Fibroblast of the aortic adventitia (primary cell): ENCODE measurements around the gene P2RX6. TPM values are rescaled to one million over a fixed set of nuclear protein-coding genes. Genes with fewer than 3 reads are reported as not detected.

Source experiments
- DNase-seq: peaks from one replicate; pipeline ENCODE4 v3.0.0-alpha.2; 2010; ENCODE audit warnings: low read depth
- H3K4me3 ChIP-seq: 2 replicates; pipeline ENCODE4 v1.5.1; 2011; ENCODE audit warnings: low read depth, mild to moderate bottlenecking, control low read depth, low read length, moderate library complexity
- total RNA-seq: library from RNA; depleted of rRNA; stranded (reverse); fragments of >200 nt; gene quantifications from 2 replicates; pipeline ENCODE4 v1.2.3, GENCODE V29; 2012; ENCODE audit warnings: low replicate concordance
- TF ChIP-seq, protein P1 (sequence below): IDR thresholded peaks from 2 replicates; pipeline ENCODE4 v1.5.1; 2011; ENCODE audit warnings: mild to moderate bottlenecking, low read length, control low read depth, inconsistent platforms; ENCODE audit not compliant: insufficient read depth

P2RX6 gene
- total RNA-seq, 1 donor, result 0.63 TPM

DNA sequence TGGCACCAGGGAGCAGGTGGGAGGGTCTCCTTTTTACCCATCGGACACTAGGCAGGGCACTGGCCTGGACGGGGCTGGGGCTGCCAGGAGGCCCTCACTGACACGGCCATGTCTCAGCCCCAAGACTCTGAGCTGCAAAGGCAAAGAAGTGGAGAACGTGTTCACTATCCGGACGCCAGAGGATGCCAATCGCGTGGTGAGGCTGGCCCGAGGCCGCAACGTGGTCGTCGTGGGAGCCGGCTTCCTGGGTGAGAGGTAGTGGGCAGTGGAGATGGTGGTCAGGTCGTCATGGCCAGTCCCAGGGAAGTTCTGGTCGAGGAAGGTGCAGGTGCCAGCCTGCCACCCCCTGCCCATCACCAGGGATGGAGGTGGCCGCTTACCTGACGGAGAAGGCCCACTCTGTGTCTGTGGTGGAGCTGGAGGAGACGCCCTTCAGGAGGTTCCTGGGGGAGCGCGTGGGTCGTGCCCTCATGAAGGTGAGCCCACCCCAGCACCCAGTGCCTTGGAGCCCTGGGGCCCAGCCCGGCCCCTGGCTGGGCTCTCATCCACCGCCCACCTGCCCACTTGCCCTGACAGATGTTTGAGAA lies 38.6 kb upstream of the P2RX6 start:
- TF ChIP-seq, protein P1, sequence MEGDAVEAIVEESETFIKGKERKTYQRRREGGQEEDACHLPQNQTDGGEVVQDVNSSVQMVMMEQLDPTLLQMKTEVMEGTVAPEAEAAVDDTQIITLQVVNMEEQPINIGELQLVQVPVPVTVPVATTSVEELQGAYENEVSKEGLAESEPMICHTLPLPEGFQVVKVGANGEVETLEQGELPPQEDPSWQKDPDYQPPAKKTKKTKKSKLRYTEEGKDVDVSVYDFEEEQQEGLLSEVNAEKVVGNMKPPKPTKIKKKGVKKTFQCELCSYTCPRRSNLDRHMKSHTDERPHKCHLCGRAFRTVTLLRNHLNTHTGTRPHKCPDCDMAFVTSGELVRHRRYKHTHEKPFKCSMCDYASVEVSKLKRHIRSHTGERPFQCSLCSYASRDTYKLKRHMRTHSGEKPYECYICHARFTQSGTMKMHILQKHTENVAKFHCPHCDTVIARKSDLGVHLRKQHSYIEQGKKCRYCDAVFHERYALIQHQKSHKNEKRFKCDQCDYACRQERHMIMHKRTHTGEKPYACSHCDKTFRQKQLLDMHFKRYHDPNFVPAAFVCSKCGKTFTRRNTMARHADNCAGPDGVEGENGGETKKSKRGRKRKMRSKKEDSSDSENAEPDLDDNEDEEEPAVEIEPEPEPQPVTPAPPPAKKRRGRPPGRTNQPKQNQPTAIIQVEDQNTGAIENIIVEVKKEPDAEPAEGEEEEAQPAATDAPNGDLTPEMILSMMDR, result no peak
- DNase-seq, result no peak

DNA sequence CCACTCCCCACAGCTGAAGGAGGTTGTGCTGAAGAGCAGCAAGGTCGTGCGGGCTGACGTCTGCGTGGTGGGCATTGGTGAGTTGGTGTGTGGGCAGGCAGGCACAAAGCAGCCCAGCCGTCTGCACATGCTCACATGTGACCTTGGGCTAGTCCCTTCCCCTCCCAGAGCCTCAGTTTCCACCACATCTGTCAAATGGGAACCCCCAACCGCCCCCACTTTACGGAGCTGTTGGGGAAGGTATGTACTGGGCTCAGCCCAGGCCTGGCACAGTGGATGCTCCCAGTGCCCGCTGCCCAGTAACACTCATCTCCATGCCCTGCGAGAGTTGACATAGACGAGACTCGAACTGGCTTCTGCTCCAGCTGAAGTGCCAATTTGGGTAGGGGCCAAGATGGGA lies 37.9 kb upstream of the P2RX6 start:
- no peak for DNase-seq
- no peak overlapping the region for H3K4me3 ChIP-seq
- TF ChIP-seq, protein P1, result no peak

More for the DNA sequence above, 38.6 kb upstream of the P2RX6 start:
- H3K4me3 ChIP-seq, result no peak overlapping the region

DNA sequence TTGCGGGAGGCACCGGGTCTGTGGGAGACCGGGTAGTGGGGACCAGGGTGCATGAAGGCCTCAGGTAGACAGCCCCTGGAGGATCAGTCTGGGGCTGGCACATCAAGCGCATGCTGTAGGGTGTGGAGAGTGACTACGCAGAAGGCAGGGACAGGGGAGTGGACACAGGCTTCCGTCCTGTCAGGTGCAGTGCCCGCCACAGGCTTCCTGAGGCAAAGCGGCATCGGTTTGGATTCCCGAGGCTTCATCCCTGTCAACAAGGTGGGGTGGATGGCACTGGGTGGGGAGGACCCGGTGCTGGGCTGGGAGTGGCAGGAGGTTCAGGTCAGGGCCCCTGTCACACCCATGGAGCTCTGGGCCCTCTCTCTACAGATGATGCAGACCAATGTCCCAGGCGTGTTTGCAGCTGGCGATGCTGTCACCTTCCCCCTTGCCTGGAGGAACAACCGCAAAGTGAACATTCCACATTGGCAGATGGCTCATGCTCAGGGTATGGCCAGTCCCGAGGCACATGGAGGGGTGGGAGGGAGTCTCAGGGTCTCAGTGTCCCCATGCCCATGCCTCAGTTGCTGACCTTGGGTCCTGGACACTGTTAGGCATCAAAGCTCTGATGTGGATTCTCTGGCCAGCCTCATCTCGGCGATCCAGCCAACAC lies 37.3 kb upstream of the P2RX6 start:
- H3K4me3 ChIP-seq, result no peak overlapping the region
- no peak for DNase-seq
- TF ChIP-seq, protein P1, result no peak

DNA sequence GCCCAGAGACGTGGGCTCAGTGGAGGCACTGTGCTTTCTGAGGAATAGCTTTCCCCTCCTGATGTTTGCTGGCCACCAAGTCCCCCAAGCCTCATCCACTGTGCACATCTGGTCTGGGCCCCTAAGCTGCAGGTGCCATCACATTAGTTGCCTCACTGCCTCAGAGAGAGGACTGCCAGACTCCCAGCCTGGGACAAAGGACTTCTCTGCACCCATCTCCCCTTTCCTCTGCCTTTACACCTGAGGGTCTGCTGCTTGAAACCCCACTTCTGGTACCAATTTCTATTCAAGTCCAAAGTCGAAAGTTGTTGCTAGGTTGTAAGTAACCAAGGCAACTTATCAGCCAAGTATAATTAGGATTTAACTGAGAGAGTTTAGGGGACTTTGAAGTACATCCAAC lies 36.5 kb upstream of the P2RX6 start:
- no peak overlapping the region for H3K4me3 ChIP-seq
- no peak for DNase-seq
- TF ChIP-seq, protein P1, result no peak

DNA sequence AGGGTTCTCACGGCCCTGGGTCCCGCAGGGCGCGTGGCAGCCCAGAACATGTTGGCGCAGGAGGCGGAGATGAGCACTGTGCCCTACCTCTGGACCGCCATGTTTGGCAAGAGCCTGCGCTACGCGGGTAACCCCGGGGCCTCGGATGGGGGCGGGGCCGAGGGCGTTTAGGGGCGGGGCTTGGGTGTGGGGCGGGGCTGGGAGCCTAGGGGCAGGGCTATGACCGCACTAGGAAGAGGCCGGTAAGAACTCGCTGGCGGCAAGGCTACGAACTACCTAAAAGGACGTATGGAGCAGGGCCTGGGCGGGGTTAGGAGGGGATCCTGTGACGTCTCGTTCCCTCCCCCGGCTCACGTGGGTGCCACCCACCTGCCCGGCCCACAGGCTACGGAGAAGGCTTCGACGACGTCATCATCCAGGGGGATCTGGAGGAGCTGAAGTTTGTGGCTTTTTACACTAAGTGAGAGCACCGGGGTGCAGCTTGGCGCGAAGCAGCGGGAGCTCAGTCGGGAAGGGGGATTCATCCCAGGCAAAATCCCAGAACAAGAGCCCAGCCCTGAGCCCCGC lies 35.6 kb upstream of the P2RX6 start:
- peak; percentile 49 for DNase-seq
- TF ChIP-seq, protein P1, result no peak
- no peak overlapping the region for H3K4me3 ChIP-seq

DNA sequence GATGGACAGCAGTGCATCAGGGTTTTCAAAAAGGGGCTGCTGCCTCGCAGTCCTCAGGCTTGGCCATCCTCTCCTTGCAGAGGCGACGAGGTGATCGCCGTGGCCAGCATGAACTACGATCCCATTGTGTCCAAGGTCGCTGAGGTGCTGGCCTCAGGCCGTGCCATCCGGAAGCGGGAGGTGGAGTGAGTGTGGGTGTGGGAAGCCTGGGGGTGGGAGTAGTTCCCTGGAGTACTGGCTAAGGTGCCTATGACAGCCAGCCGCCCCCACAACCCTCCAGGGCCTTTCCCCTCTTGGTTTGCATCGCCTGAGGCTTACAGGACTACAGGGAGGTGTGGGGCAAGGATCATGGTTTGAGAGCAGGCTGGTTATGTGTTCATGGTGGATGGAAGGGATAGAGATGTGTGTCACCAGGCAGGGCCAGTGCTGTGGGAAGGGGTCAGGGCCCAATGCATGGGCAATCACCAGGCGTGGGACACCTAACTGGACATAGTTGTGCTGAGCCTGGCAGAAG lies 35.0 kb upstream of the P2RX6 start:
- H3K4me3 ChIP-seq, result no peak overlapping the region
- no peak for DNase-seq
- TF ChIP-seq, protein P1, result no peak
